ENCODE data around the gene MEIOSIN. TPM values are rescaled to one million over a fixed set of nuclear protein-coding genes. Genes with fewer than 3 reads are reported as not detected.

The MEIOSIN gene, protein sequence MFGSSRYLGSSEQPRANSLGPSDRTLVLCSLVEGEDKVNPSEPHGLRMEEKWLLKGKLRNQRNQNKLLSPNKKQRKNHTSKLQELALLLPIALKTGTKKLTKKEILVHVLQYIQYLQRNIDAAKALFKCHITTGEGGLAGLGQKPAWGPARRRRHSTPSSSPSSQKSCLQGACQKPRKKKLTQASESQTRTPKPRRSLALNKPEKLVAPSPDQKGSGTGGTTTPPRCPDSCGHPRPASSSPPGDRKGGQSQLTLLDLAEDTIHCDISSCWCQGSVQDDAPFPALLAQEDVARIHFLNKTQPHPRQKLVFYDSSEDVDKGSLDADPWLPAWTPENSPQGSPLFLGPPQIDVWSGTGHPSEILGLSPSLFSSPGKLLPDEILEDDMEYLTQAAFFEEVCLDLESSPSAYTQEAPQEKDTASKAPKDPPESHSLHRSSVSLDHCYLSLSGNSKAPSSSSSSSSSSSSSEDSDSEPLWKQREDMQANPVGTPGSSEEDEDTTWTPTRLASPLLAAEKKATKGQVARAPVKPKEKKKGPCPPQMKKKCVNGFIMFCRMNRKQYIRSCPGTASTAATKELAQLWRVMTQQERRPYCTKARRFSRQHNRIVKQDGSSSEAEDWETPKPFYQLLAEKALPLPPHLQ
- total RNA-seq: not detected in 2 replicates

DNA sequence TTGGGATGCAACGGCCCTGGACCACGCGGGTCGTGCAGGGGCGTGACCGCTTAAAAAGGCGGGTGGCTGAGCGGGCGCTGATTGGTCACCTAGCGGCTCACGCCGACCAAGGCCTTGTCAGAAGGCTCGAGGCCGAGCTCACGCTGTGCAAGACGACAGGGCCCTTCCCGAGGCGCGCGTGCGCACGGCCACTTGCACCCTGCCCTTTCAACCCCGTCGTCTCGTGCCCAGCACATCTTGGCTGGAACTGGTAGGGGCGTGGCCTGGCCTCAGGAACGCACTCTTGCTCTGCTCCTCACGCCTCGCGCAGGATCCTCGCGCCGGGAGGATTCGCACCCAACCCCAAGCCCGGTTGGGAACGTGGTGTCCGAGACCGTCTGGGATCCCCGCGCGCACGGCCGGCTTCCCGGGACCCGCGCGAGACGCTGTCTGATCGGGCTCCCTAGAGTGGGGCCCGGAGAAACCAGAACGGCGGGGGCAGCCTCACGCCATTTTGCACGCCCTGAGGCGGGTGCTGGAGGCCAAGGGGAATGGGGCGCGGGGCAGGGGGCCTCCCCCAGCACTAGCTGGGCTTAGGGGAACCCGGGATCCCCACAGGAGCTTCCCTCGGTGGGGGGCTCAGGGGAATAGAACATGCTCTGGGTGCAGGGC lies at the start of gene MEIOSIN:
TSS of gene MEIOSIN (plus strand) at position 280 of the 651 bp plus-strand sequence. CDS start 1,938 bp downstream, outside the sequence.

DNA sequence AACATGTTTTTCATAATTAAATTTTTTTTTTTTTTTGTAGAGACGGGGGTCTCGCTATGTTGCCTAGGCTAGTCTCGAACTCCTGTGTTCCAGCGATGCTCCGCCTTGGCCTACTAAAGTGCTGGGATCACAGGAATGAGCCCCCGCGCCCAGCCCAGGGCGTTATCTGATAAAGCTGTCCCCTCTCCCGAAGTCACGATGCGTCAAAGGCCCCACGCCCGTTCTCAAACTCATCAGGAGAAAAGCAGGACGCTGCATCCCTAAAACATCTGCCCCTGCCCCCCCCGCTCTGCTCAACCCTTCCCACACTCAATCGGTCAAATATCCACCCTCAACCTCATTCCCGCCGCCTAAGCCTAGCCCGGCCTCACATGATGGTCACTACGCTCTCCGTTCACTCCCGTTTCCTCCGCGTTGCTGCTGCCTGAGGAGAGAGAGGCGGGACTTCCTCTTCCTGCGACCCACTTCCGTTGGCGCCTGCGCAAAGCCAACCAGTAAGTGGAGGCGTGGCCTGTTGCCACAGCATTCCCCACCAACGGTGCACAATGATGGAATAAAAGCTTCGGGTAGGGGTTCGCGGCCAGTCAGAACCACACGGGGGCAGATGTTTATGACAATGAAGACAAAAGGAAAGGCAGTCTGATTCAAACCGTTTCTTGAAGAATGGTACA lies 41.6 kb upstream of the MEIOSIN start, which contains the start of gene SNRPD2:
TSS of gene SNRPD2 (minus strand) at position 438 of the 671 bp plus-strand sequence. CDS start at position 373, 65 bp downstream.

DNA sequence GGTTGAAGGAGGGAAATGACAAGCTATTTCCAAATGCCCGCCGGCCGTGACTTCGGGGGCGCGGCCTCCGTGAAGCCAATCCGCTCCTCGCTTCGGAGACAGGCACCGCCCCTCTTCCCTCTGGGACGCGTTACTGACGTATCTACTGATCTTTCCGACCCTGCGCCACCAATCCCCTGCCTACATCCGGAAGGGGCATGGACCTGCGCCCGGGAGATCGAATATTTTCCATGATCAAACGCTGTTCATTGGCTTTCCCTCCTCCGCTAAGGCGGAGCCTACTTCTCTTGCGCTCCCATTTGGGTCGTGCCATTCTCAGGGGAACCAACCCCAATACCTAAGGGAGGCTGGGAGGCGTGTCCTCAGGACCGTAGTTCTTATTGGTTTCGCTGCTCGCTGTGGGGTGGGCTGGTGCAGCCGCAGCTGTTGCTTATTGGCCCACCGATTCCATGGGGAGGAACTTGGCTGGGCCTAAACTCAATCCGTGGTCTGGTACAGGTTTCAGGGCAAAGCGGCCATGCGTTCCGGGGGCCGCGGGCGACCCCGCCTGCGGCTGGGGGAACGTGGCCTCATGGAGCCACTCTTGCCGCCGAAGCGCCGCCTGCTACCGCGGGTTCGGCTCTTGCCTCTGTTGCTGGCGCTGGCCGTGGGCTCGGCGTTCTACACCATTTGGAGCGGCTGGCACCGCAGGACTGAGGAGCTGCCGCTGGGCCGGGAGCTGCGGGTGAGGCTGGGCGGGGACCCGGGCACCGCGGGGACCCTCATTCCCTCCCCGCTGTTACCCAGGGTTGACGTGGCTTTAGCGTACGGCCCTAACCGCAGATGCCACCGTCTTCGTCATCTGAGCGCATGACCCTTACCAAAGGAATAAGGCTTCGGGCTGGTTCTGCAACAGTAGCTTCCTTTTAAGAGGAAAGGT lies 40.8 kb upstream of the MEIOSIN start, which contains the start of gene QPCTL:
TSS of gene QPCTL (plus strand) at position 480 of the 919 bp plus-strand sequence. CDS start at position 518, 38 bp downstream.

DNA sequence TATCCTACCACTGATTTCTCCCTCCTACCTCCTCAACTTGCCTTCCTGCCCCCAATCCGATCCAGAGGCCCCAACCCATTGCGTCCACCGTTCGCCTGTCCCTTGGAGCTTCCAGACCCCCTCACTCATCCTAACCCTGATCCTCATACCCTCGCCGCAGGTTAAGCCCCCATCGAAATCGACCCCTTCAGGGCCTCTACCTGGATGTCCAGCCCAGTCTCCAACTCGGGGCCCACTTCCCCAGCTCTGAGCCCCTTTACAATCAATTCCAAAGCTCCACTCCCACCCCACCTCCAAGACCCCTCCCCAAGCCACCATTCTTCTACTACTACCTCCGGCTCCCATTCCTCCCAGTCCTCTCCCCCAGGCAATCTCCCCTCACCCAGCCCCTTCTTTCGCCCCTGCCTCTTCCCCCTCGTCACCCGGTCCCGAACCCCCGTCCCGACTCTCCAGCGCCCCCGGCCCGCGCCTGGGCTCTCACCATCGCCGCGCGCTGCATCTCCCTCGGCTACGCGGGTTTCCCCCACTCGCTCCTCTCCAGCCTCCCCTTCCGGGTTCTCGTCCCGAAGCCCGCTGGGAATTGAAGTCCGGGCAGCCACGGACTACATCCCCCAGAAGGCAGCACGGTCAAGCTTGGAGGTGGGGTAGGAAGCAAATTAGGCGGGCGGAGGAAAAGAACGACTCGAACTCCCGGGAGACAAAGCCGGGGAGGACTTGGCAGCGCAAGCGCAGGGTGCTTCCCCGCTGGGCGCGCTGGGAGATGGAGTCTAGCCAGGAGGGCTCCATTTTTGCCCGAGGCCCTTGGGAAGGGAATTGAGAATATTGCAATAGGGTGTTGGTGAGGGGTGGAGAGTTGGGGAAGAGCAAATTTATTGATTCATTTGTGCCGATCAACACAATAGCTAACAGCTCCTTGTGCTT lies 2.6 kb upstream of the MEIOSIN start, which contains the start of gene FBXO46:
TSS of gene FBXO46 (minus strand) at position 529 of the 921 bp plus-strand sequence. CDS start 17,401 bp downstream, outside the sequence.

DNA sequence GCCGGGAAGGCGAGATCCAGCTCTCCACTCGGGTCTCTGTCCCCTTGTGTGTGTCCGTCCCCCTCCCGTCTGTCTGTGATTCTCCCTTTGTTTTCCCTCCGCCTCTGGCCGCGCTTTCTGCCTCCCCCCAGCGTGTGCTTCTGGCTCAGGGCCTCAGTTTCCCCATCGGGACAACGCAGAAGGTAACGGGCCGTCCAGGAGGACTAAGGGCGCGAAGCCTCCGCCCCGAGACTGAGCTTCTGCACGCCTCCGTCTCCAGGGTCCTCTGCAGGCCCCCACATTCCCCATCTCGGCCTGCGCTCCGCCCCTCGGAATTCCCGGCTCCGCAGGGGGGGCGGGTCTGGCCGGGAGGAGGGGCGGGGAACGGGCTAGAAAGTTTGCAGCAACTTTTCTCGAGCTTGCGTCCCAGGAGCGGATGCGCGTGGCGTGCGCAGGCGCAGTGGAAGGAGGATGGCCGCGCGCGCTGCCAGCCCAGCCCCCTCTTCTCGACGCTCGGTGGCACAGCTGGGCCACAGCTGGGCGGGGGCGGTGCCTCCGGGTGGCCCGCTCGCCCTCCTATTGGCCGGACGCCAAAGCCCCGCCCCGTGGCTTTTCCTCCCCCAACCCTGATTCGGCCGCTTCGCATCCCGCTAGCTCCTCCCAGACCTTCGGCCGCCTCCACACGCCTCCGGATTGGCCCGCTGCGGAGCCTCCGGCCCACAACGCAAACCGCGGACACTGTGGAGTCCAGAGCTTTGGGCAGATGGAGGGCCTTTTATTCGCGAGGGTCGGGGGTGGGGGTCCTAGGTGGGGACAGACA lies 35.9 kb downstream of the MEIOSIN start, which contains the start of gene SIX5:
TSS of gene SIX5 (minus strand) at position 269 of the 799 bp plus-strand sequence. CDS start 408 bp downstream, outside the sequence.

DNA sequence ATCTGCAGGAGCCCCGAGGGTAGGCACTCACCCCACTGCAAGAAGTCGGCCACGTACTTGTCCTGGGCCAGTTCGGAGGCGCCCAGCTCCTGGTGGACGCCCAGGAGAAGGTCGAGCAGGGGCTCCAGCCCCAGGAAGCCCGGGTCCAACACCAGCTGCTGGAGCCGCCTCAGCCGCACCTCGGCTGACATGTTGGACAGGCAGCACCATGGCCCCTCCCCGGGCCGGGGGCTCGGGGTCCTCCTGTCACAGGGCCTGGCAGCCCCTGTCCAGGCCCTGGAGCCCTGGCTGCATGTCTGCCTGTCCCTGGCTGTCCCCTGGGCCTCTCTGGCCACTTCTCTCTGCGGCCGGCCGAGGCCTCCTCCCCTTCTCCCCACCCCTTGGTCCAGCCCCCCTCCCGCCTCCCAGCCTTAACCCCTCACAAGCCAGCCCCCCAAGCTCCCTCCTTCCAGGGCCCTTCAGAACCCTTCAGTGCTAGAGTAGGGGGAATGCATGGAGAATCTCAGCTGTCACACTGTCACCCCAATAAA lies 49.0 kb downstream of the MEIOSIN start, which contains the start of gene DMPK:
TSS of gene DMPK (minus strand) at position 329 of the 530 bp plus-strand sequence. CDS start at position 191, 138 bp downstream.

DNA sequence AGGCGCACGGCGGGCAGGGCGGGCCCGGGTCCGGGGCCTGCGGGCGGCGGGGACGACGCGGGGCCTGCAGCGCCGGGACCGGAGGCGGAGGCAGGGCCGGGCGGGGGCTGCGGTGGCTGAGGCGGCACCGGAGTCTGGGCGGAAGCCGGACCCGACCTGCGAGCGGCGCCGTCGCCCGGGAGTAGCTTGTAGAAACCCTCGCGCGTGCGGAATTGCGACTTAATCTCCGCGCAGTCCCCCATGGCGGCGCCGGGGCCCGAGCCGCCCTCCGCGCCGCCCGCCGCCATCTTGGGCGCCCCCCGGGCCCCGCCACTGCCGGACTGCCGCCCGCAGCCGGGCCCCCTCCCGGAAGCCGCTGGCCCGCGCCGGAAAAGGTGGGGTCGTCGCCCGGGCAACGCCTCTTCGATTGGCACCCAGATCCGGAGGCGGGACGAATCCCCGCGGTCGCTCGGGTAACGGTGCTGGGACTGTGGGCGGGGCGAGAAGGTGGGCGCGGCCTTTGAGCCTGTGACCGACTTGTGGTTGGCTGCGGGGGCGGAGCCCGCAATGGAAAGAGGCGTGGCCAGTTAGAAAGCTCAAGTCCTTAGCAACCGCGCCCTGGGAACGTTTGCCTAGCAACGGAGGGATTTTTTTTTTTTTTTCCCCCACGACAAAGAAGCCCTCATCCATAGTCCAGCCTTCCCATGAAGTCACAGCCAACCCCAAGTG lies 59.4 kb downstream of the MEIOSIN start, which contains the start of gene DMWD:
TSS of gene DMWD (minus strand) at position 376 of the 708 bp plus-strand sequence. CDS start at position 287, 89 bp downstream.

Other genes starting within 250 kb of the MEIOSIN start
- gene RTN2, start 236.4 kb upstream of the MEIOSIN start, total RNA-seq: 15.3 and 17.7 TPM in 2 replicates
- gene PPM1N, start 235.0 kb upstream of the MEIOSIN start, total RNA-seq: 0.84 and 0.89 TPM in 2 replicates
- 93.5 and 101 TPM in 2 replicates for gene VASP, start 226.0 kb upstream of the MEIOSIN start, total RNA-seq
- gene OPA3, start 148.6 kb upstream of the MEIOSIN start, total RNA-seq: 5.8 and 6.7 TPM in 2 replicates
- under 0.01 and 0.17 TPM in 2 replicates for gene GPR4, start 131.2 kb upstream of the MEIOSIN start, total RNA-seq
- 20.5 and 21.0 TPM in 2 replicates for gene EML2, start 94.0 kb upstream of the MEIOSIN start, total RNA-seq
- 0.50 TPM in 1 of 2 replicates, not detected in the other for gene GIPR, start 65.2 kb upstream of the MEIOSIN start, total RNA-seq
- gene SNRPD2, start 41.5 kb upstream of the MEIOSIN start, total RNA-seq: 355 and 375 TPM in 2 replicates
- gene QPCTL, start 40.8 kb upstream of the MEIOSIN start, total RNA-seq: 27.4 and 27.6 TPM in 2 replicates
- gene FBXO46, start 2.5 kb upstream of the MEIOSIN start, total RNA-seq: 8.0 and 8.1 TPM in 2 replicates
- gene SIX5, start 35.8 kb downstream of the MEIOSIN start, total RNA-seq: 12.6 and 15.3 TPM in 2 replicates
- 16.0 and 17.1 TPM in 2 replicates for gene DMPK, start 49.1 kb downstream of the MEIOSIN start, total RNA-seq
- 24.2 and 28.2 TPM in 2 replicates for gene DMWD, start 59.4 kb downstream of the MEIOSIN start, total RNA-seq
- gene RSPH6A, start 81.9 kb downstream of the MEIOSIN start, total RNA-seq: not detected in 2 replicates
- gene SYMPK, start 129.7 kb downstream of the MEIOSIN start, total RNA-seq: 29.6 and 31.4 TPM in 2 replicates
- under 0.01 TPM in 1 of 2 replicates, not detected in the other for gene FOXA3, start 130.9 kb downstream of the MEIOSIN start, total RNA-seq
- gene IRF2BP1, start 152.7 kb downstream of the MEIOSIN start, total RNA-seq: 23.4 and 24.4 TPM in 2 replicates
- gene MYPOP, start 169.2 kb downstream of the MEIOSIN start, total RNA-seq: 2.7 and 2.9 TPM in 2 replicates
- not detected in 2 replicates for gene NANOS2, start 181.3 kb downstream of the MEIOSIN start, total RNA-seq
- gene NOVA2, start 240.4 kb downstream of the MEIOSIN start, total RNA-seq: under 0.01 TPM in 1 of 2 replicates, not detected in the other

Data from bronchus fibroblast of lung (primary cell).